DOHH2 (cell line): ENCODE results near the gene PRKCQ.

ENCODE experiments used
- EZH2phosphoT487 ChIP-seq: fragments of 200-600 bp; sonication (generic); IDR thresholded peaks from 2 replicates; pipeline ENCODE4 v1.6.1; 2017; ENCODE audit warnings: borderline replicate concordance, mild to moderate bottlenecking, antibody characterized with exemption, low read length, moderate library complexity, mixed read lengths
- TF ChIP-seq, protein P1 (sequence below): fragments of 200-600 bp; sonication (generic); IDR thresholded peaks from one replicate; pipeline ENCODE4 v1.5.1; 2014; ENCODE audit warnings: antibody characterized with exemption, mild to moderate bottlenecking, low read depth, low read length; ENCODE audit not compliant: poor library complexity, severe bottlenecking

DNA sequence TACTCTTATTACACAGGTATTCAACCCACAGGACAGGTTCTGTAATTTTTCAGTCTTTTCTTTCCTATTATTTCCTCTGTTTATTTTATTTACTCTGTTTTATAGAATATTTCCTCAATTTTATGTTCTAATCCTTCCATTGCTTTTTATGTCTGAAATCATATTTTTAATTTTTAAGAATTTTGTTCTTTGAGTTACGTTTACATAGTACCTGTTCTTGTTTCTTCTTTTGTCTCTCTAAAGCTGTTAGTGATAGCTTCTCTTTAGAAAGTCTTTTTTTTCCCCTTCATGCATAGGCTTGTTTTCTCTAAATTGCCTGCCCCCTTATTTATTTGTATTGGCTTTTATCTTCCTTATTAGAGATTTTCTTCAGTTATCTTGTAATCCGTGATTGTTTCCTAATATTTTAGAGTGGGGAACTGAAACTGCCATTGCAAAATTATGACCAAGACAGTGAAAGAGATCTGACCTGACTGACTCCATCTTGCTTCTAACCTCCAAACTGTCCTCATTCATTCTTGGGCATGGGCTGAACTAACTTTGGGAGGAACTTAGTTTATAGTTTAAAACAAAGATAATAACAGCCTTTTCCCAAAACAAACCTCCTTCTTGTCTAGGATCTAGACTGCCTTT is 189.7 kb downstream of the PRKCQ start:
- TF ChIP-seq, protein P1, sequence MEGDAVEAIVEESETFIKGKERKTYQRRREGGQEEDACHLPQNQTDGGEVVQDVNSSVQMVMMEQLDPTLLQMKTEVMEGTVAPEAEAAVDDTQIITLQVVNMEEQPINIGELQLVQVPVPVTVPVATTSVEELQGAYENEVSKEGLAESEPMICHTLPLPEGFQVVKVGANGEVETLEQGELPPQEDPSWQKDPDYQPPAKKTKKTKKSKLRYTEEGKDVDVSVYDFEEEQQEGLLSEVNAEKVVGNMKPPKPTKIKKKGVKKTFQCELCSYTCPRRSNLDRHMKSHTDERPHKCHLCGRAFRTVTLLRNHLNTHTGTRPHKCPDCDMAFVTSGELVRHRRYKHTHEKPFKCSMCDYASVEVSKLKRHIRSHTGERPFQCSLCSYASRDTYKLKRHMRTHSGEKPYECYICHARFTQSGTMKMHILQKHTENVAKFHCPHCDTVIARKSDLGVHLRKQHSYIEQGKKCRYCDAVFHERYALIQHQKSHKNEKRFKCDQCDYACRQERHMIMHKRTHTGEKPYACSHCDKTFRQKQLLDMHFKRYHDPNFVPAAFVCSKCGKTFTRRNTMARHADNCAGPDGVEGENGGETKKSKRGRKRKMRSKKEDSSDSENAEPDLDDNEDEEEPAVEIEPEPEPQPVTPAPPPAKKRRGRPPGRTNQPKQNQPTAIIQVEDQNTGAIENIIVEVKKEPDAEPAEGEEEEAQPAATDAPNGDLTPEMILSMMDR: no peak
- TF ChIP-seq EZH2phosphoT487: no peak
